ENCODE results near the gene FDXR.
"Not testable (repeated sequence)": the region's sequence is repeated elsewhere in the genome, so short reads cannot be mapped to it uniquely, and the experiment has no call there.

Gene FDXR, protein sequence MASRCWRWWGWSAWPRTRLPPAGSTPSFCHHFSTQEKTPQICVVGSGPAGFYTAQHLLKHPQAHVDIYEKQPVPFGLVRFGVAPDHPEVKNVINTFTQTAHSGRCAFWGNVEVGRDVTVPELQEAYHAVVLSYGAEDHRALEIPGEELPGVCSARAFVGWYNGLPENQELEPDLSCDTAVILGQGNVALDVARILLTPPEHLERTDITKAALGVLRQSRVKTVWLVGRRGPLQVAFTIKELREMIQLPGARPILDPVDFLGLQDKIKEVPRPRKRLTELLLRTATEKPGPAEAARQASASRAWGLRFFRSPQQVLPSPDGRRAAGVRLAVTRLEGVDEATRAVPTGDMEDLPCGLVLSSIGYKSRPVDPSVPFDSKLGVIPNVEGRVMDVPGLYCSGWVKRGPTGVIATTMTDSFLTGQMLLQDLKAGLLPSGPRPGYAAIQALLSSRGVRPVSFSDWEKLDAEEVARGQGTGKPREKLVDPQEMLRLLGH

DNA sequence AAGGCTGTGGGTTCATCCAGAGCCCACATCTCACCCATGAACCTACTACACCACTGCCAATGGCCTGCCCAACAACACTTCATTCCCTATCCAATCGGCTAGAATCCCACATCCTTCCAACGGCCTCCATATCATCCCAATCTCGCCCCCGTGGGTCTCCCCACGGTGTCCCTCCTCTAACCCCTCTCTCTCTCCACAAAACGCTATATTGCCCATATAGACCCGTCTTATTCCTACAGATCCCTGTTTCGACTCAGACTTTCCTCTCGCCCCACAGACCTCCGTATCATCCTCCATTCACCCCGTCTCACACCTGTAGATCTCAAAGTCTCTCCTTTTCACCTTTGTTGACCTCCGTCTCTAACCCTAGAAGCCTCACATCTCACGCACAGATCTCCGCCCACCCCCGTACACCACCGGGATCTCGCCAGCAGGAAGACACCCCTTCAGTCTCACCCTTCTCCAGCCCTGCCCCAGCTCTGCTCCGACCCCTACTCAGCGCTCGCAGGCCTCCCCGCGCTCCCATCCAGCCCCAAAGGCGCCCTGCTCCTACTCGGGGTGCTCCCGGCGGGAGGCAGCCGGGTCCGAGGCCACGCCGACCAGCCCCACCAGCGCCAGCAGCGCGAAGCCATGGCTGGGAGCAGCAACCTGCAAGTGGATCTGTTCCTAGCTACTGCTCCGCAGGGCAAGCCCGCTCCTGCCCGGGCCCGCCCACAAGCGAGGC lies at the start of gene FDXR:
Gene FDXR, minus strand, starts transcription at position 682 of the 724 bp plus-strand sequence. Its CDS starts 50 bp downstream, at position 632.
- DNase-seq (ENCODE audit: low spot score): no peak

- DNase-seq (ENCODE audit: low spot score): no peak
These were observed 49.4 kb upstream of the FDXR start for GRCh38 chr17:74922172-74922571.

- DNase-seq (ENCODE audit: low spot score): no peak
These were observed 49.0 kb upstream of the FDXR start for GRCh38 chr17:74921769-74922168.

GRCh38 chr17:74921026-74921681 lies 48.4 kb upstream of the FDXR start:
- no peak for DNase-seq (ENCODE audit: low spot score)

GRCh38 chr17:74920642-74921025 lies 47.8 kb upstream of the FDXR start:
- DNase-seq (ENCODE audit: low spot score): no peak

DNA sequence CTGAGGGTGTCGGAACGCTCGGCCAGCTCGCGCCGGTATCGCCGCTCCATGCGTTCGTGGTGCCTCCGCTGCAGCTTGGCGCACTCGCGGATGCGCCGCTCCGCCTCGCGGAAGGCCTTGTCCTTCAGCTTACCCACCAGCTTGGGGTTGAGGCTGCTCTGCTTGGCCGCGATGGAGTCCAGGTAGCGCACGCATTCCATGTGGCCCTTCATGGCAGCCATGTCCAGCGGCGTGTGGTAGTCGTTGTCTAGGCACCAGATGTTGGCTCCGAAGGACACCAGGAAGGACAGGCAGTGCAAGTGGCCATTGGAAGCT lies 47.5 kb upstream of the FDXR start:
- no peak for DNase-seq (ENCODE audit: low spot score)

DNA sequence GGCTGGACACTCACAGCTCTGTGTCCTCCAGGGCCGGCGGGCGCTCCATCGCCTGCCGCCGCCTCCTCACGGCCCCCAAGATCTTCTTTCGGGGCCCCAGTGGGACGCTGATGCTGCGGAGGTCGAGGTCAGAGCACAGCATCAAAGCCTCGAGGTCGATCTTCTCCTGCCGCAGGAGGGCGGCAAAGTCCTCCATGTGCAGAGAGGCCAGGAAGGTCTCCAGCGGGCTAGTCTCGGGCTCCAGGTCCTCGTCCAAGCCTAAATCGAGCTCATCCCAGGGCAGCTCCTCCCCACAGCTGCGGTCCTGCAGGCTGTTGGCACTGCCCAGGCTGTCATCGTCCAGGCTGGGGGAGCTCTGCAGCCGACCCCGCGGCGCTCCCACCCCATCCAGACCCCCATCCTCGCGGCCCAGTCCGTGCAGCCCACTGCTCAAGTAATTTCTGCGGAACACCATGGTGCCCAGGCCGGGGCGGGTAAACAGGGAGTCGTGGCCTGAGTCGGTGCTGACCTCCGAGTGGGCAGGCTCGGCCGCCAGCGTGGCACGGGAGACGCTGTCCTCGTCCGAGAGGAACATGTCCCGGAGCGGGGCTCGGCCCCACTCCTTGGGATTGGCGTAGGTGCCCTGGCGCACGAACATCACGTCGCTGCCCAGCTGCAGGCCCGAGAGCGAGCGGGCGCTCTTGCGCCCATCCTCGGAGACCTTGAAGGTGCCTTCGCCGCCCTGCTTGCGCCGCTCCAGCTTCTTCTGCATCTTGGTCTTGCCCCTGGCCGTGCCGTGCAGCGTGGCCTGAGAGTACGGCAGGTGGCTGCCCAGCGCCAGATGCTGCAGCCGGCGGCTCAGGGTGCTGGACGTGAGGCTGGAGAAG lies 46.9 kb upstream of the FDXR start:
- peak; percentile 2 for DNase-seq (ENCODE audit: low spot score)

DNA sequence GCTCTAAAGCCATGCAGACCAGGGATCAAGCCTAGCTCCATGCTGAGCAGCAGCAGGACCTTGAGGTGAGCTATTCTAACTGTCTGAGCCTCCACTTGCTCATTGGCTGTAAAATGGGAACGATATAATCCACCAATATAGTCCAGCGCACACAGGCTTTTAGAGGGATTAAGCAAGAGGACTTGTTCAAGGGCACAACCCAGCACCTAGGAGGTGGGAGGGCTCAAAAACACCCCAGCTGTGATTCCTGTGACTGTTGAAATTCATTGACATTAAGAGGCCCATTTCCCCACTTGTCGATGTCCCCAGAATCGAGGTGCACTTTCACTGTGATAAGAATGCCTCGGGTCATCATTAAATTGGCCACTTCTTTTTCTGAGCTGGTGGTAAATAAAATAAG lies 46.1 kb upstream of the FDXR start:
- no peak for DNase-seq (ENCODE audit: low spot score)

DNA sequence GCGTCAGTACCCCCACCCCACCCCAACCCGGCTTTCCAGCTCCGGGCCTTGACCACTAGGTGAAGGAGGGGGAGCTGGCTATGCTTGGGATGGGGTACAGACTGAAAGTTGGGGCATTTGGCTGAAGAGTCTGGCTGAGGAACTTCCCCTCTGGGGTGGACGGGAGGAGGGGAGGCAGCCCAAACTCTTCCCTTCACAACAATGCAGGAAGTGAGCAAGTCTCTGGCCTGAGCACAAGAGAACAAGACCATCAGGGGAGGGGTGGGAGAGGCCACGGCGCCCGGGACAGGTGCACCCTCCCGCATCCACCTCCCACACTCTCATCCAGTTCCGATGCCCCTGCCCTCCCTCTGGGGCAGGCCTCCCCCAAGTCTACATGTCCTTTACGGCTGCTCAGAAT lies 44.6 kb upstream of the FDXR start:
- no peak for DNase-seq (ENCODE audit: low spot score)

DNA sequence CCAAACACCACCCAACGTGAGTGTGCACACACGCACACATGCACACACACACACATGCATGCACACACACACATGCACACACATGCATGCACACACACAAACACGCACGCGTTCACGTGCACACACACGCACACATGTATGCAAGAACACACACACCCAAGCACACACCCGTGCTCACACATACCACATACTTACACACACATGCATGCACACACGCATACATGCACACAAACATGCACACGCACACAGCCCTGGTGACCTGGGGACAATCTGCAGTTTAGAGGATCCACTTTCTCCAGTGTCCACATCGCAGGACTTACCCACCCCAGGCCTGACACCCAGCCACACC lies 44.0 kb upstream of the FDXR start:
- no peak for DNase-seq (ENCODE audit: low spot score)

DNA sequence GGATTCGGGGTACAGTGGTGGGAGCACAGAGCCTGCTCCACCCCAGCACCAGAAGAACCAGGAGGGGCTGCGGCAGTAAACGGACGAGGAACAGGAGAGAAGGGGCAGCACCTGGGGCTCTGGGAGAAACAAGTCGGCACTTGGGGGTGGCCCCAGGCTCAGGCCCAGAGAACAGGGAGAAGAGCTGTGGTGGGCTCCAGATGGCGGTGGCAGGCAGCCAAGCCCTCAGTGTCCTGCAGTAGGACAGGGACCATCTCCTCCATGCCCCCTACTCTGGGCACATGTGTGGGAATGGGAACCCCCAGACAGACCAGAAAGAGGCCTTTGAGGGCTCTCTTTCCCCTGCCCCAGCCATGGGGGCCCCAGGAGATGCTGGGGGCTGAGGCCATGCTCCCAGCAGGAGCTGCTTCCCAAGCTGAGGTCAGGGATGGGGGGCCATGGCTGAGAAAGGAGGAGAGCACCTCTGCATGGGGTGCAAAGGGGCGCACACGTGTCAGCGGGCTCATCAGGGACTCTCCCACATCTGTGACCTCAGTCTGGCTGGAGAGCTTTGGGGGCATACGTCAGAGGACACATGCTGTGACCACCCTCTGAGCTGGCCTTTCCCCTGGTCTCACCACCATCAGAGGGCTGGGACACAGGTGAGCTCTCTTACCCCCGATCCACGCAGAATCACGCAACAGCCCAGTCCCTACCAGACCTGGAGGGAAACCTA lies 43.5 kb upstream of the FDXR start:
- DNase-seq (ENCODE audit: low spot score): no peak

DNA sequence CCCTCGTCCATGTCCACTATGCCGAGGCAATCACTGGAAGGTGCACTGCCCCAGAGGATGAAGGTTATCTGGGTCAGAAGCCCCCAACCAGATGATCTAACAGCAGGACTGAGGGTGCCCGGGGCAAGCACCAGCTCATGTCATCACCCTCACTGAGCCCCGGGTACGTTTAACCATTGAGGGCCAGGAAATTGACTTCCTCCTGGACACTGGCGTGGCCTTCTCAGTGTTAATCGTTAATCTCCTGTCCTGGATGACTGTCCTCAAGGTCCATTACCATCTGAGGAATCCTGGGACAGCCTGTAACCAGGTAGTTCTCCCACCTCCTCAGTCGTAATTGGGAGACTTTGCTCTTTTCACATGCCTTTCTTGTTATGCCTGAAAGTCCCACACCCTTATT lies 38.6 kb upstream of the FDXR start:
- not testable (repeated sequence) for DNase-seq (ENCODE audit: low spot score)

GRCh38 chr17:74909097-74909496 lies 36.3 kb upstream of the FDXR start:
- not testable (repeated sequence) for DNase-seq (ENCODE audit: low spot score)

DNA sequence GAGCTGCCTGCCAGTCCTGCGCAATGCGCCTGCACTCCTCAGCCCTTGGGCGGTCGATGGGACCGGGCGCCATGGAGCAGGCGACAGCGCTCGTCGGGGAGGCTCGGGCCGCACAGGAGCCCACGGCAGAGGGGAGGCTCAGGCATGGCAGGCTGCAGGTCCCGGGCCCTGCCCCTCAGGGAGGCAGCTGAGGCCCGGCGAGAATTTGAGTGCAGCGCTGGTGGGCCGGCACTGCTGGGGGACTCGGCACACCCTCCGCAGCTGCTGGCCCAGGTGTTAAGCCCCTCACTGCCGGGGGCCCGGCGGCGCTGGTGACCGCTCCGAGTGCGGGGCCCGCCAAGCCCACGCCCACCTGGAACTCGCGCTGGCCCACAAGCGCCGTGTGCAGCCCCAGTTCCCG lies 34.2 kb upstream of the FDXR start:
- no peak for DNase-seq (ENCODE audit: low spot score)

DNA sequence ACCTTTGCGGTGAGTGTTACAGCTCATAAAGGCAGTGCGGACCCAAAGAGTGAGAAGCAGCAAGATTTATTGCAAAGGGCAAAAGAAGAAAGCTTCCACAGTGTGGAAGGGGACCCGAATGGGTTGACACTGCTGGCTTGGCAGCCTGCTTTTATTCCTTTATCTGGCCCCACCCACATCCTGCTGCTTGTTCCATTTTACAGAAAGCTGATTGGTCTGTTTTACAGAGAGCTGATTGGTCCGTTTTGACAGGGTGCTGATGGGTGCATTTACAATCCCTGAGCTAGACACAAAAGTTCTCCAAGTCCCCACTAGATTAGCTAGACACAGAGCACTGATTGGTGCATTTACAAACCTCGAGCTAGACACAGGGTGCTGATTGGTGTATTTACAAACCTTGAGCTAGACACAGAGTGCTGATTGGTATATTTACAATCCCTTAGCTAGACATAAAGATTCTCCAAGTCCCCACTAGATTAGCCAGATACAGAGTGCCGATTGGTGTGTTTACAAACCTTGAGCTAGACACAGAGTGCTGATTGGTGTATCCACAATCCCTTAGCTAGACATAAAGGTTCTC lies 33.5 kb upstream of the FDXR start:
- not testable (repeated sequence) for DNase-seq (ENCODE audit: low spot score)

GRCh38 chr17:74904687-74905409 lies 32.1 kb upstream of the FDXR start:
- no peak for DNase-seq (ENCODE audit: low spot score)

DNA sequence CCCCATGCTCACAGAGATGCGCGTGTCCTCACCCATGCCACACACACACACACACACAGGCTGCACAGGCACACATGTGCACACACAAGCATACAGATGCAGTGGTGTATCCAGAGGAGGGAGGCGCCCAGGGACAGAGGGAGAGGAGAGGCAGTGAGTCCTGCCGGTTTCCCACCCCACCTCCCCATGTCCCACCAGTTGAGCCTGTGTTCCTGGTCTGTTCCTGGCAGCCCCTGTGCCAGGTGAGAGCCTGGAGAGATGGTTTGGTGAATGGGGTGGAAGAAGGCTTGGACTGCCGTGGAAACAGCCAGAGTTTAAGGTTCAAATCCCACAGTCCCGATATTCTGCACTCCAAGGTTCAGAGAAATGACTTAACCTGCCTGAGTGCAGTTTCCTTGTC lies 30.9 kb upstream of the FDXR start:
- no peak for DNase-seq (ENCODE audit: low spot score)

DNA sequence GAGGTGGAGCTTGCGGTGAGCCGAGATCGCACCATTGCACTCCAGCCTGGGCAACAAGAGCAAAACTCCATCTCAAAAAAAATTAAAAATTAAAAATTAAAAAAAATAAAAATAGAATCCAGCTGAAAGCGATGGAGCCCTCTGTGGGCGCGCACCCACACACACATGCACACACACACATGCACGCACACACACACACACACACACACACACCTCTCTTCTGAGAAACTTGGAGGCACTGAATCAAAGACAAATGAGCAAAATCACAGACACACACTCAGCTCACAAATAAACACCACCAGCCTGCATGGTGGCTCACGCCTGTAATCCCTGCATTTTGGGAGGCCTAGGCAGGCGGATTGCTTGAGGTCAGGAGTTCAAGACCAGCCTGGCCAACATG lies 30.2 kb upstream of the FDXR start:
- DNase-seq (ENCODE audit: low spot score): no peak

DNA sequence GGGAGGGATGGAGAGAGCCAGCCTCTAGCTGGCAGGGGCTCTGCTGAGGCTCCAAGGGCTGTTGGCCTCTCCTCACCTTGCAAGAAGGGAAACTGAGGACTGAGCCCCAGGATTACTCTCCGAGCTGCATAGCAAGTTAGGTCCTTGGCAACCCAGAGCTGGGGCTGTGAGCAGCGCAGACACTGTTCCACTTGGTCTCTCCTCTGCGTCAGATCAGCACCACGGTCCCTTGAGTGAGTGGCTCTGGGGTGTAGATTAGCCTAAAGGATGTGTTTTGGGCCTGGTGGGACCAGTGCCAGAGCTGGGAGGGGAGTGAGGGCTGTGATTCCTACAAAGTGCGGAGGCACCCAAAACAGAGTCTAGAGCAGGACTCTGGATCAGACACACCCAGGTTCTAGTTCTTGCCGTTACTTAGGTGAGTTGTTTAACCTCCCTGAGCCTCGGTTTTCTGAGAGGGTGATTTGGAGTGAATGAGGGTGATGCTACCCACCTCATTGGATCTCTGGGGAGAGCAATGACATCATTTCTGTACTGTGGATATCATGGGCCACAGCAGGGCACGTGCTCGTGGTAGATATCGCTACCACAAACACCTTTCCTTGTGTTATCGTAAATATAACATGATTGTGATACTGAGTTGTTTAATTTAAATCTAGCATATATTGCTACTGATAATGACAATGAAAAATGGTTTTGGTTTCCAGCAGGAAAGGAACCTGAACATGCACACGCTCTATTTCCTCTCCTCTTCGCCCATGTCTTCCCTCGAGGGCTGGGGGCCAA lies 28.8 kb upstream of the FDXR start:
- no peak for DNase-seq (ENCODE audit: low spot score)

- no peak for DNase-seq (ENCODE audit: low spot score)
These were observed 27.4 kb upstream of the FDXR start for GRCh38 chr17:74900208-74900607.
